RWPE2 (cell line): Measurements from ENCODE around the gene SLK.

Source experiments
- ATAC-seq: fragments of 200-7000 bp; cut with Tn5 transposase; 3 replicates; pipeline ENCODE4 v1.9.1; 2021; ENCODE audit warnings: low read depth
- DNase-seq: peaks from one replicate; pipeline ENCODE4 v3.0.0-alpha.2; 2020; ENCODE audit warnings: low spot score
- H3K27ac ChIP-seq: fragments of 450-650 bp; 2 replicates; pipeline ENCODE4 v1.5.1; 2017; ENCODE audit warnings: mild to moderate bottlenecking; ENCODE audit not compliant: poor library complexity, severe bottlenecking
- H3K27me3 ChIP-seq: fragments of 250-450 bp; sonication (Bioruptor Pico); 2 replicates; pipeline ENCODE4 v1.5.1; 2021; ENCODE audit warnings: mild to moderate bottlenecking, moderate library complexity; ENCODE audit not compliant: insufficient read depth, poor library complexity, severe bottlenecking
- H3K36me3 ChIP-seq: fragments of 250-450 bp; sonication (Bioruptor Pico); 2 replicates; pipeline ENCODE4 v1.5.1; 2020; ENCODE audit warnings: low read depth, mild to moderate bottlenecking, moderate library complexity
- H3K4me1 ChIP-seq: fragments of 250-450 bp; sonication (Bioruptor Pico); 2 replicates; pipeline ENCODE4 v1.5.1; 2021; ENCODE audit warnings: mild to moderate bottlenecking, moderate library complexity; ENCODE audit not compliant: insufficient read depth, poor library complexity, severe bottlenecking
- H3K4me3 ChIP-seq: fragments of 250-450 bp; sonication (Bioruptor Pico); 2 replicates; pipeline ENCODE4 v1.5.1; 2021; ENCODE audit warnings: mild to moderate bottlenecking, moderate library complexity; ENCODE audit not compliant: severe bottlenecking
- H3K9me3 ChIP-seq: fragments of 250-450 bp; sonication (Bioruptor Pico); 2 replicates; pipeline ENCODE4 v1.5.1; 2021; ENCODE audit warnings: mild to moderate bottlenecking, moderate library complexity; ENCODE audit not compliant: severe bottlenecking
- TF ChIP-seq, protein P1 (sequence below): fragments of 450-650 bp; IDR thresholded peaks from one replicate; pipeline ENCODE4 v1.5.1; 2017; ENCODE audit warnings: mild to moderate bottlenecking, moderate library complexity; ENCODE audit not compliant: poor library complexity, severe bottlenecking

SLK gene

DNA sequence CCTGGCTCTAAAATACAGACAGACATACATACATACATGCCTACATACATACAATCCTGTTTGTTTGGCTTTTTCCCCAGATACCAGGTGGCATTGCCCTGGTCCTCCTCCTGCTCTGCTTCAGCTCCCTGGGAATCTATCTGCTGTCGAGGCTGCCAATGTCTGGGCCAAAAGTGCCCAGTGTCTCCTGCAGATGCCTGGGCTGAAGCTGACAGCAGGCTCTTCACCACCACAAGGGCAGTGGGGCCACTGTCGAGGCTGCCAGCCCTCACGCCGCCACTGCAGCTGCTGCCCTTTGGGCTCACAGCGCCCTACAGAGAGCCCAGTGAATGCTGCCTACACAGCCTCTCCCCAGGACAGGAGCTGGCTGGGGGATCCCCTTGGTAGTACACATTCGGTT lies 30.9 kb upstream of the SLK start:
- ATAC-seq = no peak
- no peak overlapping the region for H3K27ac ChIP-seq

DNA sequence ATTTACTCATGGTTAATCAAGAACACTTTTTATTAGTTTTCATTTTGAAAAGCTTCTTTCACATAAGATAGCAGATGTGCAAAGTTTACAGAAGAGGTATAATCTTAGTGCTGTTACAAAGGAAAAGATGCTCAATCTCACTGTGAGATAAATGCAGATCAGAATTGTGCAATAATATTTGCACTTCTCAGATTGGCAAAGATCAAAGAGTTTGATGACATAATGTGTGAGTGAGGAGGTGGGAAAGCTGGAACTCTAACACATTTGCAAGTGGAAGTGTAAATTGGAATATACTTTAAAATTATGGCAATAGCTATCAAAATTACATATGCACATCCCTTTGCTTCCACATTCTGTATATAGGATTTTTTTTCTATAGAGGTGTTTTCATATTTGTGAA lies 27.4 kb upstream of the SLK start:
- Histone ChIP-seq H3K27ac (no peak overlapping the region), H3K4me3 (no peak overlapping the region), H3K36me3 (no peaks in the 10 kb centered on the region), H3K9me3 (no peaks in the 10 kb centered on the region), H3K4me1 (peaks cover 23% of the 10 kb centered on the region), H3K27me3 (no peaks in the 10 kb centered on the region)
- DNase-seq (no peak), ATAC-seq (no peak)
- TF ChIP-seq, protein P1, sequence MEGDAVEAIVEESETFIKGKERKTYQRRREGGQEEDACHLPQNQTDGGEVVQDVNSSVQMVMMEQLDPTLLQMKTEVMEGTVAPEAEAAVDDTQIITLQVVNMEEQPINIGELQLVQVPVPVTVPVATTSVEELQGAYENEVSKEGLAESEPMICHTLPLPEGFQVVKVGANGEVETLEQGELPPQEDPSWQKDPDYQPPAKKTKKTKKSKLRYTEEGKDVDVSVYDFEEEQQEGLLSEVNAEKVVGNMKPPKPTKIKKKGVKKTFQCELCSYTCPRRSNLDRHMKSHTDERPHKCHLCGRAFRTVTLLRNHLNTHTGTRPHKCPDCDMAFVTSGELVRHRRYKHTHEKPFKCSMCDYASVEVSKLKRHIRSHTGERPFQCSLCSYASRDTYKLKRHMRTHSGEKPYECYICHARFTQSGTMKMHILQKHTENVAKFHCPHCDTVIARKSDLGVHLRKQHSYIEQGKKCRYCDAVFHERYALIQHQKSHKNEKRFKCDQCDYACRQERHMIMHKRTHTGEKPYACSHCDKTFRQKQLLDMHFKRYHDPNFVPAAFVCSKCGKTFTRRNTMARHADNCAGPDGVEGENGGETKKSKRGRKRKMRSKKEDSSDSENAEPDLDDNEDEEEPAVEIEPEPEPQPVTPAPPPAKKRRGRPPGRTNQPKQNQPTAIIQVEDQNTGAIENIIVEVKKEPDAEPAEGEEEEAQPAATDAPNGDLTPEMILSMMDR = no peak

More for the DNA sequence above, 30.9 kb upstream of the SLK start:
- Histone ChIP-seq H3K9me3 (no peaks in the 10 kb centered on the region), H3K36me3 (no peaks in the 10 kb centered on the region), H3K27me3 (no peaks in the 10 kb centered on the region), H3K4me1 (no peaks in the 10 kb centered on the region), H3K4me3 (no peak overlapping the region)
- no peak for DNase-seq
- TF ChIP-seq, protein P1 = no peak

DNA sequence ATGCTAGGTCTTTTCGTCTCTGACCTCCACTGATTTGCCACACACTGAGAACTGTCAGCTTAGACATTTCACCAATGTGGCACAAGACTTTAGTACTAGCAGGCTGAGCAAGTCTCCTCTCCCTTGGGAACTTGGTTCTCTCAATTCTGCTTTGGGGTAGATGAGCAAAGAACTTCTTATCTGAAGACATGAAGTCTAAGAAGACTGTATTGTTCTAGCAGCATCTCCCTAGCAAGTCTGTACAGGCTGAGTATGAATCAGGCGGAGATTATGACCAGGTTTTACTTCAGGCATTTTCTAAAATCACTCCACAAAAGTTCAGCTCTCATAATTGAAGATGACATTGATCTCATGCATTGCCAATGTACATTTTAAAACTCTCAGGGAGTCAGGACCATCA lies 25.1 kb upstream of the SLK start:
- ATAC-seq (peak; percentile 97), DNase-seq (no peak)
- Histone ChIP-seq H3K27ac (peak overlapping the region; percentile 72), H3K4me3 (no peak overlapping the region), H3K27me3 (no peaks in the 10 kb centered on the region), H3K36me3 (no peaks in the 10 kb centered on the region), H3K9me3 (no peaks in the 10 kb centered on the region), H3K4me1 (peaks cover 26% of the 10 kb centered on the region)
- TF ChIP-seq, protein P1 = no peak

DNA sequence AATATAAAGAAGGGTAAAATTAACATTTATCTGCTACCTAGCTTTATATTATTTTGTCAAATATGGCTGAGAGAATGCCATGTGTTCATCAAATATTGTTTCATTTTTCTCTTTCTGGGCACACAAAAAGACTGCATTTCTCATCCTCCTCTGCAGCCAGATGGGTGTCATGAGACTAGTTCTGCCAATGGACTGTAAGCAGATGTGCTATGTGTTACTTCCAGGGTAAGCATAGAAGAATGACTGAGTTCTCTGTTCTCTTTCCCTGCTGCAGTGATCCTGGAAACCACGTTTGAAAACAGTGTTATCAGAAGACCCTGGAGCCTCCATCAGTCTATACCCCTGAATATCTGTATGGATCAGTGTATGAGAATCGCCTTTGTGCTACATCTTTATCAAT lies 24.1 kb upstream of the SLK start:
- H3K27ac ChIP-seq = peak overlapping the region; percentile 72
- no peak overlapping the region for H3K4me3 ChIP-seq
- ATAC-seq (no peak), DNase-seq (no peak)
- no peaks in the 10 kb centered on the region for H3K27me3 ChIP-seq
- no peaks in the 10 kb centered on the region for H3K36me3 ChIP-seq
- no peaks in the 10 kb centered on the region for H3K9me3 ChIP-seq
- H3K4me1 ChIP-seq = peaks cover 26% of the 10 kb centered on the region
- TF ChIP-seq, protein P1 = no peak

DNA sequence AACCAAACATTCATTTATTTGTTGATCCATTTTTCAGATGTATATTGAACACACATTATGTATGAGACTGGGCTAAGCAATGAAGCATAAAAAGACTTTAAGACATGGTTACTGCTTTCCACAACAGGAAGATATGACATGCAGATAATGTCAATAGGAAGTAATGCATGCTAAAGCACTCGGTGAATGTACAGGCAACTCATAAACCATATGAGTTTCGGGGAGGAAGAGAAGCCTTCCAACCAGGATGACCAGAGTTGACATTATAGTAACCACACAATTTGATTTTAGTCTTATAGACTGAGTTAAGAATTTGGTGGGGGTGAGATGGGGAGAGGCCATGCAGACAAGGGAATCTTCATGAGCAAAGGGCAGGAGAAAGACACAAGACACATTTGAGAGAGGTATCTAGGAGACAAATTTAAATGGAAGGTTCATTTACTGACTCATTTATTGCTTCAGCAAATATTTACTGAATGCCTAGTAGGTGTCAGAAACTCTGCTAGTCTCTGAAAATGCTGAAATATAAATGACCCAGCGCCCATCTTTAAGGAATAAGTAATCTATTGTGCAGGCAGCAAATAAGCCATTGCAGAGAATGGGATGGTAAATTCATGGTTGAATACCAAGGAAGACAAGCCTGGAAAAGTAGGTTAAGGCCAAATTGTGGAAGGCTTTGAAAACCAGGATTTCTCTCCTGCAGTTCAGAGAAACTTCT lies 19.0 kb upstream of the SLK start:
- Histone ChIP-seq H3K9me3 (no peaks in the 10 kb centered on the region), H3K36me3 (no peaks in the 10 kb centered on the region), H3K27ac (no peak overlapping the region), H3K27me3 (no peaks in the 10 kb centered on the region), H3K4me3 (no peak overlapping the region), H3K4me1 (peaks cover 7% of the 10 kb centered on the region)
- DNase-seq = no peak
- TF ChIP-seq, protein P1 = no peak
- ATAC-seq = no peak
